K562 (cell line): ENCODE data around the gene TFPI. TPM values are rescaled to one million over a fixed set of nuclear protein-coding genes. Genes with fewer than 3 reads are reported as not detected.

ENCODE experiments used
- ADNP ChIP-seq: fragments of 200-800 bp; sonication (Bioruptor generic); IDR thresholded peaks from 2 replicates; pipeline ENCODE4 v1.6.1; 2016; ENCODE audit warnings: missing genetic modification characterization, missing compliant biosample characterization
- BRD4 ChIP-seq: fragments of 200-600 bp; sonication (generic); IDR thresholded peaks from 2 replicates; pipeline ENCODE4 v1.6.1; 2017; ENCODE audit warnings: inconsistent platforms
- DLX4 ChIP-seq: fragments of 250-450 bp; sonication (Bioruptor Pico); IDR thresholded peaks from 2 replicates; pipeline ENCODE4 v1.6.1; 2021; ENCODE audit warnings: mild to moderate bottlenecking
- ETV5 ChIP-seq: sonication (generic); formaldehyde crosslinking; IDR thresholded peaks from 2 replicates; pipeline ENCODE4 v1.4.0; 2020; ENCODE audit warnings: low read depth, mild to moderate bottlenecking, missing genetic modification reagents
- HSF4 ChIP-seq: fragments of 250-450 bp; sonication (Bioruptor Pico); IDR thresholded peaks from 2 replicates; pipeline ENCODE4 v2.1.2; 2022; ENCODE audit warnings: mild to moderate bottlenecking, moderate library complexity, borderline replicate concordance
- JUND ChIP-seq, 2 experiments: IDR thresholded peaks; 2 replicates in 1 of 2; 3 replicates in 1 of 2; pipeline ENCODE4 v1.6.1; 2011; ENCODE audit warnings: borderline replicate concordance in 2 of 2, low read depth in 2 of 2, low read length in 2 of 2, improper control_type of control experiment in 1 of 2, missing biosample characterization in 1 of 2, missing genetic modification characterization in 1 of 2, missing genetic modification reagents in 1 of 2
- L3MBTL2 ChIP-seq: fragments of 450-650 bp; IDR thresholded peaks from 2 replicates; pipeline ENCODE4 v1.6.1; 2016; ENCODE audit warnings: mild to moderate bottlenecking, moderate library complexity
- LARP7 ChIP-seq: fragments of 450-650 bp; IDR thresholded peaks from 2 replicates; pipeline ENCODE4 v1.6.1; 2016
- LCOR ChIP-seq: sonication (generic); formaldehyde crosslinking; IDR thresholded peaks from 2 replicates; pipeline ENCODE4 v1.8.0; 2022; ENCODE audit warnings: mild to moderate bottlenecking, missing genetic modification reagents
- MXI1 ChIP-seq: IDR thresholded peaks from 2 replicates; pipeline ENCODE4 v1.6.1; 2011; ENCODE audit warnings: low read depth, mild to moderate bottlenecking, improper control_type of control experiment, low read length
- NFIX ChIP-seq: fragments of 250-450 bp; sonication (Bioruptor Pico); IDR thresholded peaks from 2 replicates; pipeline ENCODE4 v1.4.0; 2020; ENCODE audit warnings: low read depth, mild to moderate bottlenecking, moderate library complexity
- NR2C2 ChIP-seq, 2 experiments: fragments of 200-800 bp in 1 of 2; sonication (Bioruptor generic) in 1 of 2; sonication (generic) in 1 of 2; formaldehyde crosslinking in 1 of 2; IDR thresholded peaks; 2 replicates each; pipeline versions ENCODE4 v1.6.1 to v1.8.0; 2016 to 2022; ENCODE audit warnings: mild to moderate bottlenecking in 1 of 2, missing compliant biosample characterization in 1 of 2, missing genetic modification characterization in 1 of 2, missing genetic modification reagents in 1 of 2
- RNF2 ChIP-seq: sonication (generic); IDR thresholded peaks from 2 replicates; pipeline ENCODE4 v1.6.1; 2016
- SOX6 ChIP-seq: fragments of 450-650 bp; IDR thresholded peaks from 2 replicates; pipeline ENCODE4 v1.6.1; 2014; ENCODE audit warnings: mild to moderate bottlenecking
- THRA ChIP-seq: fragments of 450-650 bp; IDR thresholded peaks from 2 replicates; pipeline ENCODE4 v1.6.1; 2017; ENCODE audit warnings: mild to moderate bottlenecking, moderate library complexity
- ZBTB5 ChIP-seq: fragments of 450-650 bp; IDR thresholded peaks from 2 replicates; pipeline ENCODE4 v1.6.1; 2017; ENCODE audit warnings: antibody characterized with exemption
- ZNF316 ChIP-seq: fragments of 450-650 bp; IDR thresholded peaks from 2 replicates; pipeline ENCODE4 v1.6.1; 2016
- polyA plus RNA-seq, 8 experiments: library from polyadenylated mRNA; depleted of rRNA in 4 of 8; stranded (reverse) in 5 of 8; unstranded in 3 of 8; fragments of >200 nt; fragmentation: Nextera tagmentation in 2 of 8; fragmentation: Illumina TruSeq in 1 of 8; extraction: Ambion mirVana in 2 of 8; extraction: Trizol in 1 of 8; gene quantifications; 2 replicates each; pipeline versions ENCODE4 v1.2.1 to v1.2.3, GENCODE V29; 2011 to 2014; ENCODE audit warnings: inconsistent platforms in 1 of 8, missing spikeins in 1 of 8
- total RNA-seq, 7 experiments: library from RNA; depleted of rRNA in 6 of 7; stranded (reverse); fragments of >200 nt in 6 of 7; fragmentation: Illumina TruSeq in 2 of 7; extraction: Trizol in 2 of 7; gene quantifications; 2 replicates each; pipeline versions ENCODE4 v1.2.1 to v1.2.3, GENCODE V29; 2011 to 2021; ENCODE audit warnings: low replicate concordance in 1 of 7
- TF ChIP-seq, protein P1 (sequence below): fragments of 250-450 bp; sonication (Bioruptor Pico); IDR thresholded peaks from 2 replicates; pipeline ENCODE4 v1.4.0; 2020
- TF ChIP-seq, protein P2 (sequence below): fragments of 450-650 bp; IDR thresholded peaks from 2 replicates; pipeline ENCODE4 v1.6.1; 2018; ENCODE audit warnings: mild to moderate bottlenecking, low read depth; ENCODE audit not compliant: partially characterized antibody
- TF ChIP-seq, protein P3 (sequence below): fragments of 200-800 bp; sonication (Bioruptor generic); IDR thresholded peaks from 2 replicates; pipeline ENCODE4 v1.6.1; 2017; ENCODE audit warnings: missing genetic modification characterization, missing compliant biosample characterization

TFPI gene
- total and polyA plus RNA-seq, 9 of the 15 experiments (the other 6 are each of a cell fraction or from before 2014, with no cell fraction given): 53.5 to 219 (median 100) TPM

DNA sequence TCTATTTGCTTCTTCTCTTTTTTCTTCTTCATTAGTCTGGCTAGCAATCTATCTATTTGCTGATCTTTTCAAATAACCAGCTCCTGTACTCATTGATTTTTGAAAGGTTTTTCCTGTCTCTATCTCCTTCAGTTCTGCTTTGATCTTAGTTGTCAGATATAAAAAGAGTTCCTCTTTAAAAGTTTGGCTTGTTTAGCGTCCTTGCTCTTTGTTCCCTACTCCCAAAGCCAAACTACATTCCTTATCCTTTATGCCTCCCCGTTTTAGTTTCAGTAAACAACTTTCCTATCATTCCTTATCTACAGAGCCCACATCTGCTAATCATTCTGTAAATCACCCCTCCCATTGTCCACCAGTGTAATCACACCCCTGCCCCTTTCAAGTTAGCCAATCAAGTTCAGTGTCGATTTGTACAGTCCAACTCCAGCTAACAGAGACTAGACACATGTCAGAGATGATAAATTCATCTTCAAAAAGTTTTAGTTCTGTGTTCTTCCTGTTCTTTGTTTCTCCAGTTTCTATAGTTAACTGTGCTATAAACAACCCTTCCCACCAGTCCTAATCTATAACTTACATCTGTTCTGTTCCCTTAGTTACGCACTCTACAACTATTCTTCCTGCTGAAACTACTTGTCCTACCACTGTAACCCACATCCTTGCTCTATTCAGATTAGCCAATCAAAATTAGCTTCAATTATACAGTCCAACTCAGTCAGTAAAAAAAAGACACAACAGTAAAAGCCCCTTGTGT, 44.4 kb downstream of the TFPI start (continued):
- TF ChIP-seq DLX4: no peak
- TF ChIP-seq, protein P1, sequence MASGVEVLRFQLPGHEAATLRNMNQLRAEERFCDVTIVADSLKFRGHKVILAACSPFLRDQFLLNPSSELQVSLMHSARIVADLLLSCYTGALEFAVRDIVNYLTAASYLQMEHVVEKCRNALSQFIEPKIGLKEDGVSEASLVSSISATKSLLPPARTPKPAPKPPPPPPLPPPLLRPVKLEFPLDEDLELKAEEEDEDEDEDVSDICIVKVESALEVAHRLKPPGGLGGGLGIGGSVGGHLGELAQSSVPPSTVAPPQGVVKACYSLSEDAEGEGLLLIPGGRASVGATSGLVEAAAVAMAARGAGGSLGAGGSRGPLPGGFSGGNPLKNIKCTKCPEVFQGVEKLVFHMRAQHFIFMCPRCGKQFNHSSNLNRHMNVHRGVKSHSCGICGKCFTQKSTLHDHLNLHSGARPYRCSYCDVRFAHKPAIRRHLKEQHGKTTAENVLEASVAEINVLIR: no peak
- TF ChIP-seq ADNP (tag): 0 out of 2 replicates have a peak, but pooled peaks have one; percentile 35
- peak; percentile 15; the same call in 1 of the 2 replicates for TF ChIP-seq RNF2
- TF ChIP-seq NR2C2 (CRISPR knock-in tag; IDR thresholded peaks at IDR 0.05): no peak
- TF ChIP-seq NR2C2 (tag; IDR thresholded peaks at IDR 0.05): no peak
- TF ChIP-seq ETV5 (CRISPR knock-in tag): no peak
- TF ChIP-seq NFIX (CRISPR knock-in tag): no peak
- TF ChIP-seq LCOR: peak; percentile 68
- no peak for TF ChIP-seq THRA
- TF ChIP-seq, protein P2, sequence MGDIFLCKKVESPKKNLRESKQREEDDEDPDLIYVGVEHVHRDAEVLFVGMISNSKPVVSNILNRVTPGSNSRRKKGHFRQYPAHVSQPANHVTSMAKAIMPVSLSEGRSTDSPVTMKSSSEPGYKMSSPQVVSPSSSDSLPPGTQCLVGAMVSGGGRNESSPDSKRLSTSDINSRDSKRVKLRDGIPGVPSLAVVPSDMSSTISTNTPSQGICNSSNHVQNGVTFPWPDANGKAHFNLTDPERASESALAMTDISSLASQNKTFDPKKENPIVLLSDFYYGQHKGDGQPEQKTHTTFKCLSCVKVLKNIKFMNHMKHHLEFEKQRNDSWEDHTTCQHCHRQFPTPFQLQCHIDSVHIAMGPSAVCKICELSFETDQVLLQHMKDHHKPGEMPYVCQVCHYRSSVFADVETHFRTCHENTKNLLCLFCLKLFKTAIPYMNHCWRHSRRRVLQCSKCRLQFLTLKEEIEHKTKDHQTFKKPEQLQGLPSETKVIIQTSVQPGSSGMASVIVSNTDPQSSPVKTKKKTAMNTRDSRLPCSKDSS: no peak
- TF ChIP-seq MXI1: peak; percentile 73; the same call in 1 of the 2 replicates
- no peak for TF ChIP-seq ZBTB5
- no peak for TF ChIP-seq LARP7
- TF ChIP-seq HSF4 (CRISPR knock-in tag): no peak
- no peak for TF ChIP-seq JUND (IDR thresholded peaks at IDR 0.05; ENCODE audit: borderline replicate concordance, low read depth, low read length)
- TF ChIP-seq JUND (tag; IDR thresholded peaks at IDR 0.05; ENCODE audit: borderline replicate concordance, low read depth, low read length): no peak
- TF ChIP-seq, protein P3, sequence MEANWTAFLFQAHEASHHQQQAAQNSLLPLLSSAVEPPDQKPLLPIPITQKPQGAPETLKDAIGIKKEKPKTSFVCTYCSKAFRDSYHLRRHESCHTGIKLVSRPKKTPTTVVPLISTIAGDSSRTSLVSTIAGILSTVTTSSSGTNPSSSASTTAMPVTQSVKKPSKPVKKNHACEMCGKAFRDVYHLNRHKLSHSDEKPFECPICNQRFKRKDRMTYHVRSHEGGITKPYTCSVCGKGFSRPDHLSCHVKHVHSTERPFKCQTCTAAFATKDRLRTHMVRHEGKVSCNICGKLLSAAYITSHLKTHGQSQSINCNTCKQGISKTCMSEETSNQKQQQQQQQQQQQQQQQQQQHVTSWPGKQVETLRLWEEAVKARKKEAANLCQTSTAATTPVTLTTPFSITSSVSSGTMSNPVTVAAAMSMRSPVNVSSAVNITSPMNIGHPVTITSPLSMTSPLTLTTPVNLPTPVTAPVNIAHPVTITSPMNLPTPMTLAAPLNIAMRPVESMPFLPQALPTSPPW (CRISPR knock-in tag): peak; percentile 69
- peak; percentile 50 for TF ChIP-seq ZNF316
- peak; percentile 23; the same call in 1 of the 2 replicates for TF ChIP-seq L3MBTL2
- TF ChIP-seq SOX6: peak; percentile 85
- TF ChIP-seq BRD4: no peak
